ENCODE results near the gene NKX3-2.

DNA sequence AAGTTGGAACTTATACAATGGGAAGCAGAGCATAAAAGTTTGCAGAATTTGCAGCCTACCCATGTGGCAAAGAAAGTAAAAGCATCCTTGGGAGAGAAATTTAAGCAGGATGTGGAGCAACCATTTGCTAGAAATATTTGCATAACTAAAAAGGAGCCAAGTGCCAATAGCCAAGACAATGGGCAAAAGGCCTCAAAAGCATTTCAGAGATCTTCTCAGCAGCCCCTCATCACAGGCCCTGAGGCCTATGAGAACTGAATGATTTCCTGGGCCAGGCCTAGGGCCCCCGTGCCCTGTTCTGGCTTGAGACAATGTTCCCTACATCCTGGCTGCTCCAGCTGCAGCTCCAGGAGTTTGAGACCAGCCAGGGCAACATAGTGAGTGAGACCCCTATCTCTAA, 34.9 kb downstream of the NKX3-2 start:
- TF ChIP-seq CTCF (IDR thresholded peaks at IDR 0.05) = no peak
- TF ChIP-seq POLR2A (IDR thresholded peaks at IDR 0.05) = no peak
